Neural cell (in vitro differentiated cells): Measurements from ENCODE around the gene ATP11A.

Experiments used
- EZH2 ChIP-seq: fragments of 200-600, 300-800 bp; shearing (Covaris generic), sonication (generic); IDR thresholded peaks from 2 replicates; pipeline ENCODE4 v1.6.1; 2014; ENCODE audit warnings: antibody characterized with exemption, low read length, borderline replicate concordance, mild to moderate bottlenecking; ENCODE audit not compliant: insufficient read depth, poor library complexity, severe bottlenecking
- MXI1 ChIP-seq: fragments of 450-650 bp; conservative IDR thresholded peaks from 2 replicates; pipeline ENCODE4 v1.6.1; 2014; ENCODE audit warnings: antibody characterized with exemption, mild to moderate bottlenecking; ENCODE audit not compliant: poor library complexity, severe bottlenecking
- POLR2AphosphoS5 ChIP-seq: IDR thresholded peaks from 2 replicates; pipeline ENCODE4 v1.6.1; 2012
- RAD21 ChIP-seq: fragments of 450-650 bp; conservative IDR thresholded peaks from 2 replicates; pipeline ENCODE4 v1.6.1; 2014; ENCODE audit warnings: antibody characterized with exemption, mild to moderate bottlenecking, moderate library complexity
- REST ChIP-seq: IDR thresholded peaks from 2 replicates; pipeline ENCODE4 v1.6.1; 2012; ENCODE audit warnings: borderline replicate concordance
- TAF1 ChIP-seq: IDR thresholded peaks from 2 replicates; pipeline ENCODE4 v1.6.1; 2012; ENCODE audit warnings: low read depth
- TF ChIP-seq, protein P1 (sequence below): fragments of 450-650 bp; IDR thresholded peaks from 2 replicates; pipeline ENCODE4 v1.5.1; 2014; ENCODE audit warnings: antibody characterized with exemption, mild to moderate bottlenecking, moderate library complexity; ENCODE audit not compliant: poor library complexity, severe bottlenecking

GRCh38 chr13:112733112-112733511 is 43.3 kb downstream of the ATP11A start:
- TF ChIP-seq, protein P1, sequence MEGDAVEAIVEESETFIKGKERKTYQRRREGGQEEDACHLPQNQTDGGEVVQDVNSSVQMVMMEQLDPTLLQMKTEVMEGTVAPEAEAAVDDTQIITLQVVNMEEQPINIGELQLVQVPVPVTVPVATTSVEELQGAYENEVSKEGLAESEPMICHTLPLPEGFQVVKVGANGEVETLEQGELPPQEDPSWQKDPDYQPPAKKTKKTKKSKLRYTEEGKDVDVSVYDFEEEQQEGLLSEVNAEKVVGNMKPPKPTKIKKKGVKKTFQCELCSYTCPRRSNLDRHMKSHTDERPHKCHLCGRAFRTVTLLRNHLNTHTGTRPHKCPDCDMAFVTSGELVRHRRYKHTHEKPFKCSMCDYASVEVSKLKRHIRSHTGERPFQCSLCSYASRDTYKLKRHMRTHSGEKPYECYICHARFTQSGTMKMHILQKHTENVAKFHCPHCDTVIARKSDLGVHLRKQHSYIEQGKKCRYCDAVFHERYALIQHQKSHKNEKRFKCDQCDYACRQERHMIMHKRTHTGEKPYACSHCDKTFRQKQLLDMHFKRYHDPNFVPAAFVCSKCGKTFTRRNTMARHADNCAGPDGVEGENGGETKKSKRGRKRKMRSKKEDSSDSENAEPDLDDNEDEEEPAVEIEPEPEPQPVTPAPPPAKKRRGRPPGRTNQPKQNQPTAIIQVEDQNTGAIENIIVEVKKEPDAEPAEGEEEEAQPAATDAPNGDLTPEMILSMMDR = no peak
- TF ChIP-seq RAD21 (no peak), TAF1 (no peak), POLR2AphosphoS5 (no peak), EZH2 (no peak), MXI1 (no peak), REST (no peak)
